ENCODE data around the gene GFM1.

GRCh38 chr3:158738653-158739052 lies 94.3 kb downstream of the GFM1 start:
- TF ChIP-seq CTCF (IDR thresholded peaks at IDR 0.05) (no peak), POLR2A (IDR thresholded peaks at IDR 0.05) (no peak)
